Mesenchymal stem cell (in vitro differentiated cells and primary cell): ENCODE measurements around the gene LYPD6.

Experiments
- DNase-seq: peaks from one replicate; pipeline ENCODE4 v3.0.0-alpha.2; 2013
- H2AFZ ChIP-seq: one replicate; pipeline ENCODE4 v1.6.1; 2013; ENCODE audit warnings: low read depth, mild to moderate bottlenecking, control low read depth, inconsistent platforms, low read length, moderate library complexity
- H2AK5ac ChIP-seq: 2 replicates; pipeline ENCODE4 v1.6.1; 2013; ENCODE audit warnings: low read length, moderate library complexity, mild to moderate bottlenecking, inconsistent platforms; ENCODE audit not compliant: severe bottlenecking
- H2BK120ac ChIP-seq: one replicate; pipeline ENCODE4 v1.6.1; 2013; ENCODE audit warnings: low read depth, mild to moderate bottlenecking, inconsistent platforms, low read length, moderate library complexity
- H2BK12ac ChIP-seq, 2 experiments: one replicate each; pipeline ENCODE4 v1.6.1; 2013; ENCODE audit warnings: inconsistent platforms in 2 of 2, low read length in 2 of 2, mild to moderate bottlenecking in 2 of 2, moderate library complexity in 2 of 2, control low read depth in 1 of 2
- H2BK15ac ChIP-seq: one replicate; pipeline ENCODE4 v1.6.1; 2013; ENCODE audit warnings: mild to moderate bottlenecking, low read depth, inconsistent platforms; ENCODE audit not compliant: poor library complexity, severe bottlenecking
- H2BK5ac ChIP-seq: 2 replicates; pipeline ENCODE4 v1.6.1; 2013; ENCODE audit warnings: low read depth, mild to moderate bottlenecking, low read length, control low read depth, inconsistent platforms; ENCODE audit not compliant: poor library complexity, severe bottlenecking
- H3K14ac ChIP-seq, 2 experiments: one replicate each; pipeline ENCODE4 v1.6.1; 2013; ENCODE audit warnings: inconsistent platforms in 2 of 2, low read length in 2 of 2, control low read depth in 1 of 2, mild to moderate bottlenecking in 1 of 2, moderate library complexity in 1 of 2
- H3K18ac ChIP-seq, 2 experiments: one replicate each; pipeline ENCODE4 v1.6.1; 2013; ENCODE audit warnings: inconsistent platforms in 2 of 2, low read length in 2 of 2, control low read depth in 1 of 2, low read depth in 1 of 2, mild to moderate bottlenecking in 1 of 2
- H3K23ac ChIP-seq, 2 experiments: one replicate each; pipeline ENCODE4 v1.6.1; 2013; ENCODE audit warnings: inconsistent platforms in 2 of 2, low read length in 2 of 2, mild to moderate bottlenecking in 2 of 2, moderate library complexity in 2 of 2, control low read depth in 1 of 2
- H3K27ac ChIP-seq: 2 replicates; pipeline ENCODE4 v1.5.1; 2013; ENCODE audit warnings: mild to moderate bottlenecking, moderate library complexity, low read length, control low read depth, inconsistent platforms; ENCODE audit not compliant: poor library complexity, severe bottlenecking
- H3K27me3 ChIP-seq, 2 experiments: 2 replicates each; pipeline versions ENCODE4 v1.6.1 to v1.7.0; 2013; ENCODE audit warnings: low read length in 2 of 2, mild to moderate bottlenecking in 2 of 2, moderate library complexity in 2 of 2, control low read depth in 1 of 2, inconsistent platforms in 1 of 2; ENCODE audit not compliant: control insufficient read depth in 1 of 2, insufficient read depth in 1 of 2
- H3K36me3 ChIP-seq, 2 experiments: 2 replicates each; pipeline versions ENCODE4 v1.6.1 to v1.7.0; 2013; ENCODE audit warnings: low read length in 2 of 2, control low read depth in 1 of 2, inconsistent platforms in 1 of 2, low read depth in 1 of 2, mild to moderate bottlenecking in 1 of 2; ENCODE audit not compliant: insufficient read depth in 2 of 2, control insufficient read depth in 1 of 2
- H3K4ac ChIP-seq, 2 experiments: one replicate each; pipeline ENCODE4 v1.6.1; 2013; ENCODE audit warnings: inconsistent platforms in 2 of 2, low read length in 2 of 2, mild to moderate bottlenecking in 2 of 2, moderate library complexity in 2 of 2, control low read depth in 1 of 2, low read depth in 1 of 2
- H3K4me1 ChIP-seq: 2 replicates; pipeline ENCODE4 v1.6.1; 2013; ENCODE audit warnings: low read depth, low read length, control low read depth; ENCODE audit not compliant: control insufficient read depth, insufficient read depth
- H3K4me2 ChIP-seq: 2 replicates; pipeline ENCODE4 v1.6.1; 2013; ENCODE audit warnings: low read length, mild to moderate bottlenecking, inconsistent platforms; ENCODE audit not compliant: poor library complexity, severe bottlenecking
- H3K4me3 ChIP-seq, 2 experiments: 2 replicates each; pipeline versions ENCODE4 v1.5.1 to v1.7.0; 2013; ENCODE audit warnings: low read length in 2 of 2, mild to moderate bottlenecking in 2 of 2, control low read depth in 1 of 2, low read depth in 1 of 2; ENCODE audit not compliant: insufficient read depth in 1 of 2
- H3K79me1 ChIP-seq: replicated peaks from 2 replicates; pipeline ENCODE4 v1.6.1; 2013; ENCODE audit warnings: mild to moderate bottlenecking, control low read depth, low read length, inconsistent platforms; ENCODE audit not compliant: poor library complexity, severe bottlenecking
- H3K9ac ChIP-seq: 2 replicates; pipeline ENCODE4 v1.7.0; 2013; ENCODE audit warnings: mild to moderate bottlenecking, low read length, moderate library complexity
- H3K9me3 ChIP-seq: 2 replicates; pipeline ENCODE4 v1.7.0; 2013; ENCODE audit warnings: mild to moderate bottlenecking, low read length; ENCODE audit not compliant: control insufficient read depth
- H4K8ac ChIP-seq: one replicate; pipeline ENCODE4 v1.6.1; 2013; ENCODE audit warnings: inconsistent platforms, mild to moderate bottlenecking, low read length, moderate library complexity
- H4K91ac ChIP-seq: one replicate; pipeline ENCODE4 v1.6.1; 2013; ENCODE audit warnings: mild to moderate bottlenecking, low read length, inconsistent platforms
- WGBS: methylation state at CpG from one replicate; pipeline ENCODE4 v1.1.7; 2013; ENCODE audit warnings: mixed read lengths; 5-methylcytosine and 5-hydroxymethylcytosine counted together

The LYPD6 gene

GRCh38 chr2:149332364-149332763 is 2.0 kb downstream of the LYPD6 start:
- H3K79me1 ChIP-seq = no peaks in the 10 kb centered on the region
- WGBS = 85% methylated on average over 1 of the region's 2 CpGs
- H3K23ac ChIP-seq = no peak overlapping the region
- no peak overlapping the region for H2BK120ac ChIP-seq
- H3K9me3 ChIP-seq = peaks cover 2% of the 10 kb centered on the region
- H3K9ac ChIP-seq = no peak overlapping the region
- no peak overlapping the region for H2AK5ac ChIP-seq
- H3K18ac ChIP-seq = no peak overlapping the region
- no peak for DNase-seq
- no peak overlapping the region for H2BK5ac ChIP-seq
- no peak overlapping the region for H2AFZ ChIP-seq
- H4K91ac ChIP-seq = no peak overlapping the region
- H3K36me3 ChIP-seq = no peaks in the 10 kb centered on the region
- no peak overlapping the region for H3K4ac ChIP-seq
- H3K4me2 ChIP-seq = no peak overlapping the region
- no peak overlapping the region for H3K27ac ChIP-seq
- no peak overlapping the region for H4K8ac ChIP-seq
- no peak overlapping the region for H3K14ac ChIP-seq
- no peak overlapping the region for H2BK12ac ChIP-seq
- peaks cover 4 to 60% of the 10 kb centered on the region in 2 experiments for H3K27me3 ChIP-seq
- H2BK15ac ChIP-seq = no peak overlapping the region
- H3K4me3 ChIP-seq = no peak overlapping the region
- H3K4me1 ChIP-seq = peaks cover 8% of the 10 kb centered on the region

- Histone ChIP-seq H3K4me3 (no peak overlapping the region), H3K4me2 (no peak overlapping the region), H3K9me3 (peaks cover 5% of the 10 kb centered on the region), H3K9ac (no peak overlapping the region), H3K79me1 (no peaks in the 10 kb centered on the region), H3K4ac (no peak overlapping the region), H2BK15ac (no peak overlapping the region), H2BK120ac (no peak overlapping the region), H3K23ac (no peak overlapping the region), H2AFZ (no peak overlapping the region), H3K14ac (no peak overlapping the region), H3K36me3 (no peaks in the 10 kb centered on the region), H2BK5ac (no peak overlapping the region), H2AK5ac (no peak overlapping the region), H3K27me3 (peaks cover 4 to 53% of the 10 kb centered on the region in 2 experiments), H3K18ac (no peak overlapping the region), H2BK12ac (no peak overlapping the region), H3K4me1 (peaks cover 8% of the 10 kb centered on the region), H4K8ac (no peak overlapping the region), H4K91ac (no peak overlapping the region), H3K27ac (no peak overlapping the region)
- DNase-seq = no peak
- WGBS = 92% methylated on average over 2 of the region's 3 CpGs
These were observed 3.2 kb downstream of the LYPD6 start for GRCh38 chr2:149333636-149334035.

DNA sequence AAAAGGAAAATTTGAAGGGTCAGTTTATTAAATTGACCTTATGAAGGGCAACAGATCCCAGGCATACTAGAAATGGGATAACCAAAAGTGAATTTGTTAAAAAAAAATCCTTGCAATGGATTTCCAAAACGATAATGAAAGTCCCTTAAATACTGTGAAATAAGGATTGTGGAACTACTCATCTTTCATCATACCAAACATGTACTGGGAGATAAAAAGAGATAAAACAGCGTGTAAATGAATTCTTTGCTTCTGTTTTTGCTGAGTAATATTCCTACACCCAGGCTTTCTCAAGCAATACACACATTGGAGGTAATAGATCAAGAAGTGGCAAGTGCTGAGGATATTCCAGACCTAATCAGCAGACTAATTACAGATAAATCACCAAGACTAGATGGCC is 3.8 kb downstream of the LYPD6 start:
- Histone ChIP-seq H2AFZ (no peak overlapping the region), H3K9me3 (peaks cover 5% of the 10 kb centered on the region), H3K27ac (no peak overlapping the region), H2BK120ac (no peak overlapping the region), H3K4me3 (no peak overlapping the region), H3K23ac (no peak overlapping the region), H2BK12ac (no peak overlapping the region), H3K4me1 (peaks cover 8% of the 10 kb centered on the region), H3K18ac (no peak overlapping the region), H3K14ac (no peak overlapping the region), H3K4ac (no peak overlapping the region), H4K8ac (no peak overlapping the region), H4K91ac (no peak overlapping the region), H2BK5ac (no peak overlapping the region), H3K9ac (no peak overlapping the region), H3K27me3 (peaks cover 4 to 48% of the 10 kb centered on the region in 2 experiments), H2BK15ac (no peak overlapping the region), H3K79me1 (no peaks in the 10 kb centered on the region), H3K36me3 (no peaks in the 10 kb centered on the region), H2AK5ac (no peak overlapping the region), H3K4me2 (no peak overlapping the region)
- peak; percentile 16 for DNase-seq
- 100% methylated on average over 1 of the region's 2 CpGs for WGBS

GRCh38 chr2:149339324-149339723 is 8.9 kb downstream of the LYPD6 start:
- no peaks in the 10 kb centered on the region for H3K79me1 ChIP-seq
- no peak overlapping the region for H2BK5ac ChIP-seq
- H2AK5ac ChIP-seq = no peak overlapping the region
- no peak overlapping the region for H2BK12ac ChIP-seq
- WGBS = 100% methylated on average over 1 of the region's 2 CpGs
- no peak overlapping the region for H3K27ac ChIP-seq
- H3K36me3 ChIP-seq = no peaks in the 10 kb centered on the region
- H3K4me2 ChIP-seq = no peak overlapping the region
- no peak overlapping the region for H3K18ac ChIP-seq
- peaks cover 0 to 3% of the 10 kb centered on the region in 2 experiments for H3K27me3 ChIP-seq
- peaks cover 5% of the 10 kb centered on the region for H3K9me3 ChIP-seq
- no peaks in the 10 kb centered on the region for H3K4me1 ChIP-seq
- no peak overlapping the region for H2BK15ac ChIP-seq
- no peak overlapping the region for H3K4ac ChIP-seq
- H4K8ac ChIP-seq = no peak overlapping the region
- no peak overlapping the region for H2BK120ac ChIP-seq
- H3K14ac ChIP-seq = no peak overlapping the region
- H4K91ac ChIP-seq = no peak overlapping the region
- H2AFZ ChIP-seq = no peak overlapping the region
- no peak for DNase-seq
- no peak overlapping the region for H3K23ac ChIP-seq
- H3K4me3 ChIP-seq = no peak overlapping the region
- no peak overlapping the region for H3K9ac ChIP-seq
